GM12878 (cell line): ENCODE results near the gene NKX1-1.

ENCODE experiments used
- CTCF ChIP-seq, 3 experiments: IDR thresholded peaks in 2 of 3; conservative IDR thresholded peaks in 1 of 3; 2 replicates each; pipeline ENCODE4 v1.5.1; 2011; ENCODE audit warnings: low read depth in 3 of 3, low read length in 3 of 3, mild to moderate bottlenecking in 3 of 3, control low read depth in 2 of 3, moderate library complexity in 2 of 3, inconsistent platforms in 1 of 3, mixed read lengths in 1 of 3; ENCODE audit not compliant: control insufficient read depth in 2 of 3, insufficient read depth in 1 of 3; ENCODE audit errors: extremely low read depth in 1 of 3
- ETV6 ChIP-seq, 2 experiments: fragments of 450-650 bp in 1 of 2; IDR thresholded peaks in 1 of 2; conservative IDR thresholded peaks in 1 of 2; 2 replicates each; pipeline ENCODE4 v1.6.1; 2014; ENCODE audit warnings: antibody characterized with exemption in 1 of 2, borderline replicate concordance in 1 of 2, low read depth in 1 of 2, mild to moderate bottlenecking in 1 of 2, moderate library complexity in 1 of 2
- KAT2A ChIP-seq: conservative IDR thresholded peaks from 2 replicates; pipeline ENCODE4 v1.6.1; 2011; ENCODE audit warnings: low read depth, low read length; ENCODE audit not compliant: control insufficient read depth
- NBN ChIP-seq: fragments of 450-650 bp; IDR thresholded peaks from 2 replicates; pipeline ENCODE4 v1.6.1; 2016
- NR2F1 ChIP-seq: fragments of 450-650 bp; conservative IDR thresholded peaks from 2 replicates; pipeline ENCODE4 v1.6.1; 2017; ENCODE audit warnings: mild to moderate bottlenecking
- PBX3 ChIP-seq: IDR thresholded peaks from 2 replicates; pipeline ENCODE4 v1.6.1; 2011; ENCODE audit warnings: mild to moderate bottlenecking, low read depth, low read length, moderate library complexity; ENCODE audit not compliant: insufficient replicate concordance
- SPI1 ChIP-seq: IDR thresholded peaks from 2 replicates; pipeline ENCODE4 v1.6.1; 2011; ENCODE audit warnings: low read depth, mild to moderate bottlenecking, low read length, moderate library complexity, borderline replicate concordance; ENCODE audit not compliant: insufficient read depth
- USF2 ChIP-seq: IDR thresholded peaks from 2 replicates; pipeline ENCODE4 v1.6.1; 2011; ENCODE audit warnings: low read depth, low read length, improper control_type of control experiment, borderline replicate concordance

GRCh38 chr4:1381944-1382541, 24.2 kb downstream of the NKX1-1 start:
- TF ChIP-seq CTCF (IDR thresholded peaks at IDR 0.05 in 2 of 3, conservative IDR thresholded peaks at IDR 0.05 in 1 of 3; ENCODE audit: control insufficient read depth in 2 of 3, extremely low read depth in 1 of 3, insufficient read depth in 1 of 3, low read depth in 3 of 3, low read length in 3 of 3) (no peak), ETV6 (conservative IDR thresholded peaks at IDR 0.05 in 1 of 2, IDR thresholded peaks at IDR 0.05 in 1 of 2; ENCODE audit: borderline replicate concordance in 1 of 2, low read depth in 1 of 2) (no peak), NR2F1 (no peak), NBN (no peak), KAT2A (no peak), PBX3 (no peak), SPI1 (no peak), USF2 (no peak)
